DND-41 (cell line): ENCODE data around the gene SMARCD3.
A peak's percentile ranks its signal among the peaks of the same experiment; 100 is the strongest.

Source experiments
- ATAC-seq: fragments of 200-7000 bp; cut with Tn5 transposase; 3 replicates; pipeline ENCODE4 v1.9.1; 2021; ENCODE audit warnings: low read depth; ENCODE audit not compliant: insufficient read depth
- DNase-seq: peaks from one replicate; pipeline ENCODE4 v3.0.0-alpha.2; 2020
- H2AFZ ChIP-seq: 2 replicates; pipeline ENCODE4 v1.6.0; 2012; ENCODE audit warnings: low read depth, low read length
- H3K27ac ChIP-seq: 2 replicates; pipeline ENCODE4 v1.5.1; 2012; ENCODE audit warnings: low read length, inconsistent platforms
- H3K27me3 ChIP-seq: fragments of 200-600 bp; sonication (generic); 2 replicates; pipeline ENCODE4 v1.6.0; 2012; ENCODE audit warnings: low read length, mild to moderate bottlenecking, inconsistent platforms; ENCODE audit not compliant: insufficient read depth, poor library complexity
- H3K36me3 ChIP-seq: 2 replicates; pipeline ENCODE4 v1.5.1; 2012; ENCODE audit warnings: low read length, inconsistent platforms; ENCODE audit not compliant: insufficient read depth
- H3K4me1 ChIP-seq: 2 replicates; pipeline ENCODE4 v1.5.1; 2012; ENCODE audit warnings: mild to moderate bottlenecking, low read length; ENCODE audit not compliant: insufficient read depth
- H3K4me2 ChIP-seq: 2 replicates; pipeline ENCODE4 v1.6.0; 2012; ENCODE audit warnings: mild to moderate bottlenecking, moderate library complexity, low read length, inconsistent platforms; ENCODE audit not compliant: insufficient read depth
- H3K4me3 ChIP-seq, 2 experiments: fragments of 200-600 bp in 1 of 2; shearing (Covaris generic) in 1 of 2; 2 replicates each; pipeline ENCODE4 v1.5.1; 2012 to 2016; ENCODE audit warnings: inconsistent platforms in 2 of 2, low read length in 2 of 2, mild to moderate bottlenecking in 2 of 2, low read depth in 1 of 2, moderate library complexity in 1 of 2
- H3K79me2 ChIP-seq: 2 replicates; pipeline ENCODE4 v1.6.0; 2012; ENCODE audit warnings: low read length, inconsistent platforms; ENCODE audit not compliant: insufficient read depth
- H3K9ac ChIP-seq: 2 replicates; pipeline ENCODE4 v1.6.0; 2012; ENCODE audit warnings: low read depth, mild to moderate bottlenecking, inconsistent platforms, low read length, moderate library complexity
- H3K9me3 ChIP-seq: 2 replicates; pipeline ENCODE4 v1.5.1; 2012; ENCODE audit warnings: low read length, moderate library complexity, mild to moderate bottlenecking, inconsistent platforms; ENCODE audit not compliant: insufficient read depth, severe bottlenecking
- H4K20me1 ChIP-seq: 2 replicates; pipeline ENCODE4 v1.6.0; 2012; ENCODE audit warnings: low read length; ENCODE audit not compliant: insufficient read depth
- CTCF ChIP-seq: IDR thresholded peaks from 2 replicates; pipeline ENCODE4 v1.5.1; 2012; ENCODE audit warnings: borderline replicate concordance, low read length, moderate library complexity, mild to moderate bottlenecking; ENCODE audit not compliant: poor library complexity, severe bottlenecking; ENCODE audit errors: extremely low read depth
- EZH2 ChIP-seq: IDR thresholded peaks from 3 replicates; pipeline ENCODE4 v1.6.1; 2012; ENCODE audit warnings: borderline replicate concordance, low read depth, mild to moderate bottlenecking, moderate library complexity, low read length, inconsistent platforms; ENCODE audit not compliant: severe bottlenecking

The SMARCD3 gene

GRCh38 chr7:151228024-151228866 lies 20.2 kb downstream of the SMARCD3 start:
- peak overlapping the region; percentile 91 for H3K4me2 ChIP-seq
- peaks cover 2% of the 10 kb centered on the region; the same call in 1 of the 2 replicates for H4K20me1 ChIP-seq
- ATAC-seq (no peak), DNase-seq (no peak)
- H3K4me1 ChIP-seq, result peaks cover 38% of the 10 kb centered on the region
- H3K27me3 ChIP-seq, result no peaks in the 10 kb centered on the region
- peaks cover 26% of the 10 kb centered on the region for H3K36me3 ChIP-seq
- peak overlapping the region; percentile 90 for H2AFZ ChIP-seq
- peak overlapping the region; percentile 93 for H3K27ac ChIP-seq
- H3K9ac ChIP-seq, result peak overlapping the region; percentile 78
- peaks cover 32% of the 10 kb centered on the region for H3K79me2 ChIP-seq
- no peak for TF ChIP-seq EZH2
- TF ChIP-seq CTCF, result no peak
- H3K4me3 ChIP-seq, result peak overlapping the region; percentile 63 to 93
- no peaks in the 10 kb centered on the region for H3K9me3 ChIP-seq

- no peaks in the 10 kb centered on the region for H3K27me3 ChIP-seq
- peaks cover 37% of the 10 kb centered on the region for H3K36me3 ChIP-seq
- H4K20me1 ChIP-seq, result no peaks in the 10 kb centered on the region
- peak within 1 kb of the TSS; percentile 91 for H3K4me2 ChIP-seq
- H3K9ac ChIP-seq, result peak within 1 kb of the TSS; percentile 78
- TF ChIP-seq EZH2 (no peak), CTCF (peak; percentile 26)
- H3K27ac ChIP-seq, result peak within 1 kb of the TSS; percentile 93
- peak within 1 kb of the TSS; percentile 91 for H2AFZ ChIP-seq
- peaks cover 23% of the 10 kb centered on the region for H3K79me2 ChIP-seq
- DNase-seq (peak; percentile 98), ATAC-seq (peak; percentile 98)
- H3K4me3 ChIP-seq, result peak within 1 kb of the TSS; percentile 63 to 93
- no peaks in the 10 kb centered on the region for H3K9me3 ChIP-seq
- H3K4me1 ChIP-seq, result peaks cover 36% of the 10 kb centered on the region
Measured at GRCh38 chr7:151226875-151227782, 21.4 kb downstream of the SMARCD3 start, which contains the start of gene ABCF2. Gene ABCF2, minus strand, starts transcription at chr7:151227205. Its CDS starts 747 bp downstream, at chr7:151226458.

DNA sequence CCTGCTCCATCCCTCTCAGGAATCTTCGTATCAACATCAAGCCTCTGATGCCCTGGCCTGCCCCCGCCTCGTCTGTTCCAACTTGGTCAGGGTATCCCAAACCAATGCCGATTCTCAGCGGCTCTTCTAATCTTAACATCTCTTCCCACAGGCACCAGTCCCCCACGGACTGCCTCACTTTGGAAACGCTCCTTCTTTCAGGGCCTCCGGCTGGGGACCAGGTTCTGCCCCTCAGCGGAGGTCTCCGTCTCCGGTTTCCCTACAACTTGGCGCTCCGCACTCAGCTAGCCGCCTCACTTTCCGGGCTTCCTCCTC lies 22.0 kb downstream of the SMARCD3 start:
- H2AFZ ChIP-seq, result peak overlapping the region; percentile 91
- no peaks in the 10 kb centered on the region for H3K27me3 ChIP-seq
- H3K9me3 ChIP-seq, result no peaks in the 10 kb centered on the region
- TF ChIP-seq CTCF (no peak), EZH2 (no peak)
- H3K27ac ChIP-seq, result peak overlapping the region; percentile 64
- peaks cover 30% of the 10 kb centered on the region for H3K4me1 ChIP-seq
- no peaks in the 10 kb centered on the region for H4K20me1 ChIP-seq
- H3K36me3 ChIP-seq, result peaks cover 42% of the 10 kb centered on the region
- ATAC-seq, result no peak; the same call in 2 of the 3 replicates
- DNase-seq, result no peak
- H3K4me3 ChIP-seq, result peak overlapping the region; percentile 63 to 93; a peak in 3 of 4 replicates
- H3K79me2 ChIP-seq, result peaks cover 23% of the 10 kb centered on the region
- peak overlapping the region; percentile 91 for H3K4me2 ChIP-seq
- H3K9ac ChIP-seq, result peak overlapping the region; percentile 78
